ENCODE results near the gene GNL1.

The GNL1 gene

DNA sequence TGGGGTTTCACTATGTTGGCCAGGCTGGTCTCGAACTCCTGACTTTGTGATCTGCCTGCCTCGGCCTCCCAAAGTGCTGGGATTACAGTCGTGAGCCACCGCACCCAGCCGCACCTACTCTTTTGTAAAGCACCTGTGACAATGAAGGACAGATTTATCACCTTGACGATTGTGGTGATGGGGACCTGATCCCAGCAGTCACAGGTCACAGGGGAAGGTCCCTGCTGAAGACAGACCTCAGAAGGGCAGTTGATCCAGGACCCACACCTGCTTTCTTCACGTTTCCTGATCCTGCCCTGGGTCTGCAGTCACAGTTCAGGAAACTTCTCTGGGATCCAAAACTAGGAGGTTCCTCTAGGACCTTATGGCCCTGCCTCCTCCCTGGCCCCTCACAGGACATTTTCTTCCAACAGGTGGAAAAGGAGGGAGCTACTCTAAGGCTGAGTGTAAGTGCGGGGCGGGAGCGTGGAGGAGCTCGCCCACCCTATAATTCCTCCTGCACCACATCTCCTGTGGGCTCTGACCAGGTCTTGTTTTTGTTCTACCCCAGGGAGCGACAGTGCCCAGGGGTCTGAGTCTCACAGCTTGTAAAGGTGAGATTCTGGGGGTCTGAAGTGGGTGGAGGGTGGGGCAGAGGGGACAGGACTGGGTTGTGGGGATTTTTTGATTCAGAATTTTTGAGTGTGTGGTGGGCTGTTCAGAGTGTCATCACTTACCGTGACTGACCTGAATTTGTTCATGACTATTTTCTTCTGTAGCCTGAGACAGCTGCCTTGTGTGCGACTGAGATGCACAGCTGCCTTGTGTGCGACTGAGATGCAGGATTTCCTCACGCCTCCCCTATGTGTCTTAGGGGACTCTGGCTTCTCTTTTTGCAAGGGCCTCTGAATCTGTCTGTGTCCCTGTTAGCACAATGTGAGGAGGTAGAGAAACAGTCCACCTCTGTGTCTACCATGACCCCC, 64.0 kb downstream of the GNL1 start:
- TF ChIP-seq, protein P1, sequence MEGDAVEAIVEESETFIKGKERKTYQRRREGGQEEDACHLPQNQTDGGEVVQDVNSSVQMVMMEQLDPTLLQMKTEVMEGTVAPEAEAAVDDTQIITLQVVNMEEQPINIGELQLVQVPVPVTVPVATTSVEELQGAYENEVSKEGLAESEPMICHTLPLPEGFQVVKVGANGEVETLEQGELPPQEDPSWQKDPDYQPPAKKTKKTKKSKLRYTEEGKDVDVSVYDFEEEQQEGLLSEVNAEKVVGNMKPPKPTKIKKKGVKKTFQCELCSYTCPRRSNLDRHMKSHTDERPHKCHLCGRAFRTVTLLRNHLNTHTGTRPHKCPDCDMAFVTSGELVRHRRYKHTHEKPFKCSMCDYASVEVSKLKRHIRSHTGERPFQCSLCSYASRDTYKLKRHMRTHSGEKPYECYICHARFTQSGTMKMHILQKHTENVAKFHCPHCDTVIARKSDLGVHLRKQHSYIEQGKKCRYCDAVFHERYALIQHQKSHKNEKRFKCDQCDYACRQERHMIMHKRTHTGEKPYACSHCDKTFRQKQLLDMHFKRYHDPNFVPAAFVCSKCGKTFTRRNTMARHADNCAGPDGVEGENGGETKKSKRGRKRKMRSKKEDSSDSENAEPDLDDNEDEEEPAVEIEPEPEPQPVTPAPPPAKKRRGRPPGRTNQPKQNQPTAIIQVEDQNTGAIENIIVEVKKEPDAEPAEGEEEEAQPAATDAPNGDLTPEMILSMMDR (IDR thresholded peaks at IDR 0.05), result no peak
- Histone ChIP-seq H3K4me1 (no peaks in the 10 kb centered on the region), H3K27ac (no peak overlapping the region), H3K27me3 (ENCODE audit: control insufficient read depth, insufficient read depth, low read length) (no peaks in the 10 kb centered on the region), H3K4me2 (ENCODE audit: low read length) (no peak overlapping the region), H3K36me3 (ENCODE audit: control insufficient read depth, insufficient read depth, low read length) (no peaks in the 10 kb centered on the region), H3K4me3 (ENCODE audit: low read depth, low read length) (no peak overlapping the region), H2AFZ (no peak overlapping the region), H3K9ac (no peak overlapping the region), H3K79me2 (no peaks in the 10 kb centered on the region), H3K9me3 (ENCODE audit: control insufficient read depth, low read length) (no peaks in the 10 kb centered on the region)
